ENCODE data around the gene CYB561D2.

CYB561D2 gene

GRCh38 chr3:50324351-50325112 lies 26.1 kb upstream of the CYB561D2 start:
- Histone ChIP-seq H4K20me1 (ENCODE audit: control insufficient read depth, insufficient read depth, low read depth, low read length) (no peaks in the 10 kb centered on the region), H3K27me3 (ENCODE audit: control insufficient read depth, low read length) (no peaks in the 10 kb centered on the region), H3K4me2 (ENCODE audit: low read length) (no peak overlapping the region), H3K79me2 (ENCODE audit: control insufficient read depth, low read length) (peaks cover 24% of the 10 kb centered on the region), H3K9me3 (ENCODE audit: control insufficient read depth, insufficient read depth, low read length) (no peaks in the 10 kb centered on the region), H3K4me1 (ENCODE audit: control insufficient read depth, low read length) (peaks cover 38% of the 10 kb centered on the region), H3F3A (ENCODE audit: control insufficient read depth, insufficient read depth) (peaks cover 9% of the 10 kb centered on the region), H3K27ac (ENCODE audit: low read depth, low read length) (no peak overlapping the region), H3K9me2 (replicated peaks; ENCODE audit: control insufficient read depth, low read length) (no peaks in the 10 kb centered on the region), H3K36me3 (ENCODE audit: control insufficient read depth, low read length) (peaks cover 32% of the 10 kb centered on the region), H3K4me3 (ENCODE audit: low read length) (no peak overlapping the region)
- TF ChIP-seq CTCF (IDR thresholded peaks at IDR 0.05; ENCODE audit: low read depth, low read length, poor library complexity, severe bottlenecking) (peak; percentile 90), EZH2phosphoT487 (IDR thresholded peaks at IDR 0.05; ENCODE audit: borderline replicate concordance, low read length) (no peak)

- Histone ChIP-seq H3K4me3 (ENCODE audit: low read length) (no peak overlapping the region), H3K9me2 (replicated peaks; ENCODE audit: control insufficient read depth, low read length) (no peaks in the 10 kb centered on the region), H4K20me1 (ENCODE audit: control insufficient read depth, insufficient read depth, low read depth, low read length) (no peaks in the 10 kb centered on the region), H3K9me3 (ENCODE audit: control insufficient read depth, insufficient read depth, low read length) (no peaks in the 10 kb centered on the region), H3K4me2 (ENCODE audit: low read length) (no peak overlapping the region), H3K27me3 (ENCODE audit: control insufficient read depth, low read length) (no peaks in the 10 kb centered on the region), H3F3A (ENCODE audit: control insufficient read depth, insufficient read depth) (peaks cover 12% of the 10 kb centered on the region), H3K4me1 (ENCODE audit: control insufficient read depth, low read length) (peaks cover 36% of the 10 kb centered on the region), H3K79me2 (ENCODE audit: control insufficient read depth, low read length) (peaks cover 24% of the 10 kb centered on the region), H3K36me3 (ENCODE audit: control insufficient read depth, low read length) (peaks cover 38% of the 10 kb centered on the region), H3K27ac (ENCODE audit: low read depth, low read length) (no peak overlapping the region)
- no peak for TF ChIP-seq CTCF (IDR thresholded peaks at IDR 0.05; ENCODE audit: low read depth, low read length, poor library complexity, severe bottlenecking)
- TF ChIP-seq EZH2phosphoT487 (IDR thresholded peaks at IDR 0.05; ENCODE audit: borderline replicate concordance, low read length): no peak
These were observed 25.6 kb upstream of the CYB561D2 start for GRCh38 chr3:50325113-50325480.

- Histone ChIP-seq H3K9me2 (replicated peaks; ENCODE audit: control insufficient read depth, low read length) (no peaks in the 10 kb centered on the region), H3K79me2 (ENCODE audit: control insufficient read depth, low read length) (peaks cover 24% of the 10 kb centered on the region), H3K4me3 (ENCODE audit: low read length) (no peak overlapping the region), H3F3A (ENCODE audit: control insufficient read depth, insufficient read depth) (peaks cover 16% of the 10 kb centered on the region), H3K4me1 (ENCODE audit: control insufficient read depth, low read length) (peaks cover 32% of the 10 kb centered on the region), H3K27me3 (ENCODE audit: control insufficient read depth, low read length) (no peaks in the 10 kb centered on the region), H3K9me3 (ENCODE audit: control insufficient read depth, insufficient read depth, low read length) (no peaks in the 10 kb centered on the region), H3K36me3 (ENCODE audit: control insufficient read depth, low read length) (peaks cover 43% of the 10 kb centered on the region), H4K20me1 (ENCODE audit: control insufficient read depth, insufficient read depth, low read depth, low read length) (no peaks in the 10 kb centered on the region), H3K4me2 (ENCODE audit: low read length) (no peak overlapping the region), H3K27ac (ENCODE audit: low read depth, low read length) (no peak overlapping the region)
- TF ChIP-seq CTCF (IDR thresholded peaks at IDR 0.05; ENCODE audit: low read depth, low read length, poor library complexity, severe bottlenecking) (no peak), EZH2phosphoT487 (IDR thresholded peaks at IDR 0.05; ENCODE audit: borderline replicate concordance, low read length) (no peak)
These were observed 25.0 kb upstream of the CYB561D2 start for GRCh38 chr3:50325497-50326181.
